Right ventricle myocardium inferior (tissue), 1 donor: ENCODE measurements around the gene DAP. TPM values are rescaled to one million over a fixed set of nuclear protein-coding genes. Genes with fewer than 3 reads are reported as not detected.
"Not testable (repeated sequence)": the region's sequence is repeated elsewhere in the genome, so short reads cannot be mapped to it uniquely, and the experiment has no call there.

Source experiments
- ATAC-seq: fragments of 200-7000 bp; cut with Tn5 transposase; one replicate; pipeline ENCODE4 v1.9.1; 2020; ENCODE audit warnings: mild to moderate bottlenecking, moderate library complexity
- DNase-seq: peaks from one replicate; pipeline ENCODE4 v3.0.0; 2021; ENCODE audit errors: missing footprints
- intact Hi-C: fragments of 100-400 bp; cut with DNase I; formaldehyde crosslinking; loops from one replicate; pipeline ENCODE4 v1.11.0; 2022
- total RNA-seq: library from RNA; stranded (reverse); fragmentation: NEBNext Ultra II Directional; extraction: Animal tissue kit (Norgen Biotek cat#: 25700); gene quantifications from one replicate; pipeline ENCODE4 v1.2.1, GENCODE V29; 2021
- donor health status: DM: no; HTN: yes; CAD: no; lungs with severe emphysema.

Gene DAP
- total RNA-seq, 1 donor from 2014 or later = 18.7 TPM

GRCh38 chr5:10667431-10668057 is 93.5 kb downstream of the DAP start:
- DNase-seq (no peak), ATAC-seq (no peak)
- intact Hi-C loops = no loop called here

- intact Hi-C loops = no loop called here
- ATAC-seq (no peak), DNase-seq (no peak)
Observed at GRCh38 chr5:10666531-10667299, 94.3 kb downstream of the DAP start.

- no peak for ATAC-seq
- intact Hi-C loops = no loop called here
Observed at GRCh38 chr5:10665799-10666198, 95.2 kb downstream of the DAP start.

GRCh38 chr5:10664180-10664769 is 96.8 kb downstream of the DAP start:
- intact Hi-C loops, ATAC-seq, DNase-seq: not testable (repeated sequence)

More at GRCh38 chr5:10665799-10666198, 95.2 kb downstream of the DAP start:
- DNase-seq = no peak

- ATAC-seq = peak; percentile 60
- no peak for DNase-seq
- intact Hi-C loops = no loop called here
Observed at GRCh38 chr5:10663489-10664179, 97.4 kb downstream of the DAP start.

- no peak for ATAC-seq
- intact Hi-C loops = no loop called here
- no peak for DNase-seq
Observed at GRCh38 chr5:10662661-10663488, 98.2 kb downstream of the DAP start.

GRCh38 chr5:10662083-10662482 is 99.0 kb downstream of the DAP start:
- intact Hi-C loops = no loop called here
- ATAC-seq (no peak), DNase-seq (no peak)

GRCh38 chr5:10661401-10661800 is 99.6 kb downstream of the DAP start:
- intact Hi-C loops = no loop called here
- DNase-seq (no peak), ATAC-seq (no peak)

GRCh38 chr5:10660720-10661387 is 100.2 kb downstream of the DAP start:
- no peak for ATAC-seq
- intact Hi-C loops = no loop called here
- DNase-seq = no peak

- ATAC-seq = no peak
- intact Hi-C loops = no loop called here
- DNase-seq = no peak
Observed at GRCh38 chr5:10660135-10660534, 100.9 kb downstream of the DAP start.

GRCh38 chr5:10658265-10658664 is 102.8 kb downstream of the DAP start:
- no peak for DNase-seq
- intact Hi-C loops = no loop called here
- ATAC-seq = no peak

- intact Hi-C loops = no loop called here
- no peak for DNase-seq
- no peak for ATAC-seq
Observed at GRCh38 chr5:10655972-10656830, 104.8 kb downstream of the DAP start.

- DNase-seq (no peak), ATAC-seq (no peak)
- intact Hi-C loops = no loop called here
Observed at GRCh38 chr5:10655161-10655971, 105.7 kb downstream of the DAP start.

GRCh38 chr5:10654566-10654965 is 106.5 kb downstream of the DAP start:
- intact Hi-C loops = no loop called here
- DNase-seq = no peak
- no peak for ATAC-seq

- DNase-seq (no peak), ATAC-seq (peak; percentile 29)
- intact Hi-C loops = no loop called here
Observed at GRCh38 chr5:10653751-10654400, 107.2 kb downstream of the DAP start.

- intact Hi-C loops = no loop called here
Observed at GRCh38 chr5:10653043-10653442, 108.0 kb downstream of the DAP start.

More at GRCh38 chr5:10653043-10653442, 108.0 kb downstream of the DAP start:
- peak; percentile 77 for DNase-seq
- peak; percentile 88 for ATAC-seq
